ENCODE results near the gene PMF1.

Gene PMF1

GRCh38 chr1:156266051-156266450 is 53.2 kb downstream of the PMF1 start:
- no peak for DNase-seq (ENCODE audit: low read depth)

- no peak for DNase-seq (ENCODE audit: low read depth)
These were observed 55.5 kb downstream of the PMF1 start for GRCh38 chr1:156268336-156268735.

- DNase-seq (ENCODE audit: low read depth) = no peak
These were observed 57.5 kb downstream of the PMF1 start for GRCh38 chr1:156270314-156270713.

- no peak for DNase-seq (ENCODE audit: low read depth)
These were observed 63.7 kb downstream of the PMF1 start for GRCh38 chr1:156276532-156276931.

- no peak for DNase-seq (ENCODE audit: low read depth)
These were observed 64.2 kb downstream of the PMF1 start for GRCh38 chr1:156276966-156277381.

- DNase-seq (ENCODE audit: low read depth) = no peak
These were observed 67.0 kb downstream of the PMF1 start for GRCh38 chr1:156279837-156280236.

- DNase-seq (ENCODE audit: low read depth) = peak; percentile 21
These were observed 68.5 kb downstream of the PMF1 start for GRCh38 chr1:156281281-156281680.

GRCh38 chr1:156281693-156282478 is 69.1 kb downstream of the PMF1 start:
- DNase-seq (ENCODE audit: low read depth) = no peak

GRCh38 chr1:156282479-156283222 is 69.8 kb downstream of the PMF1 start, which contains the start of gene SMG5:
TSS of gene SMG5 (minus strand) at chr1:156282825. CDS start at chr1:156282680, 145 bp downstream.
- peak; percentile 78 for DNase-seq (ENCODE audit: low read depth)

- no peak for DNase-seq (ENCODE audit: low read depth)
These were observed 70.7 kb downstream of the PMF1 start for GRCh38 chr1:156283521-156283920.

- no peak for DNase-seq (ENCODE audit: low read depth)
These were observed 71.3 kb downstream of the PMF1 start, which contains the start of gene TMEM79 for GRCh38 chr1:156284112-156284511. TSS of gene TMEM79 (plus strand) at chr1:156284325. CDS start at chr1:156285227, 902 bp downstream.

- no peak for DNase-seq (ENCODE audit: low read depth)
These were observed 72.0 kb downstream of the PMF1 start for GRCh38 chr1:156284757-156285156.

GRCh38 chr1:156285437-156285836 is 72.6 kb downstream of the PMF1 start:
- DNase-seq (ENCODE audit: low read depth) = no peak

GRCh38 chr1:156286061-156286460 is 73.3 kb downstream of the PMF1 start:
- DNase-seq (ENCODE audit: low read depth) = no peak
